WERI-Rb-1 (cell line): ENCODE data around the gene PRKCA.
"Not testable (repeated sequence)": the region's sequence is repeated elsewhere in the genome, so short reads cannot be mapped to it uniquely, and the experiment has no call there.

Source experiments
- DNase-seq: peaks from one replicate; pipeline ENCODE4 v3.0.0-alpha.2; 2020
- H3K27ac ChIP-seq: fragments of 250-450 bp; sonication (Bioruptor Pico); 2 replicates; pipeline ENCODE4 v1.5.1; 2020; ENCODE audit warnings: mild to moderate bottlenecking, moderate library complexity
- H3K27me3 ChIP-seq: fragments of 250-450 bp; sonication (Bioruptor Pico); 2 replicates; pipeline ENCODE4 v1.5.1; 2021; ENCODE audit warnings: mild to moderate bottlenecking, low read depth, moderate library complexity; ENCODE audit not compliant: insufficient read depth, severe bottlenecking
- H3K36me3 ChIP-seq: fragments of 250-450 bp; sonication (Bioruptor Pico); 2 replicates; pipeline ENCODE4 v1.5.1; 2020; ENCODE audit warnings: mild to moderate bottlenecking, moderate library complexity
- H3K4me3 ChIP-seq: 2 replicates; pipeline ENCODE4 v1.5.1; 2011; ENCODE audit warnings: low read depth, mild to moderate bottlenecking, control low read depth, low read length
- H3K9me3 ChIP-seq: fragments of 250-450 bp; sonication (Bioruptor Pico); 2 replicates; pipeline ENCODE4 v1.5.1; 2021; ENCODE audit warnings: mild to moderate bottlenecking, moderate library complexity; ENCODE audit not compliant: severe bottlenecking
- TF ChIP-seq, protein P1 (sequence below): IDR thresholded peaks from 2 replicates; pipeline ENCODE4 v1.5.1; 2011; ENCODE audit warnings: low read depth, mild to moderate bottlenecking, control low read depth, inconsistent platforms, low read length

PRKCA gene

DNA sequence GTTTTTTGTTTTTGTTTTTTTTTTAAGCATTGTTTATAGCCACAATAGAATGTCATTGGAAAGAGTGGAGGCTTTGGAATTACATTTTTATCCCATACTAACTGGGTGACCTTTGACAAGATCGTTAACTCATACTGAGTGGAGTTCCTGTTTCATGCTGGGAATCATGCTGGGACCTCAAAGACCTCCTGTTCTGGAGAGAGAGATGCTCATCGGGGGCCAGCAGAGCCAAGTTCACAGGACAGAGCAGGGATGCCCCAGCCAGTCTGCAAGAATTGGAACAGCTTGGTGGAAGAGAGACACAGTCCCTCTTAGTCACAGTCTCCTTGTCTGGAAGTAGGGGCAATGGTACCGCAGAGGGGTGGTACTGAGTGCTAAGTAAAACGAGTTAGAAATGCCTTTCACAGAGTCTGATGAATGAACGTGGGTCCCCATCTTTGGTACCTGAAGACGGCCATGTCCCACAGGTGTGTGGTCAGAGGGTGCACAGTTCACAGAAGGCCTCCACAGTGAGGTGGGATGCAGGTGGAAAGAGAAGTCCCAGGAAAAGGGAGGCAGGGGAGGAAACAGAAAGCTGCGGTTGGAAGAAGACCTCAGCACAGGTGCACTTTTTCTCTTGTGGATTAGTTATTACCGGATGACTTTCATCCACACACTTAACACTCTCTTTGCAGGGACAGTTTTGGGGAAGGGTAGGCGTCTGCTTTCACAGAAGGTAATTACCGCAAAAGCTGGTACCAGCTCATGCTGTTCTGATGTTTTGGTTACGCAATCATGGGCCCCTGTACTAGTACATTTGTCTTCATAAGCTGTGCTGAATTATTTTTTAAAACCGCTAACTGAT lies 147.8 kb downstream of the PRKCA start:
- no peak overlapping the region for H3K27ac ChIP-seq
- no peak overlapping the region for H3K4me3 ChIP-seq
- no peaks in the 10 kb centered on the region for H3K9me3 ChIP-seq
- DNase-seq: no peak
- H3K27me3 ChIP-seq: no peaks in the 10 kb centered on the region
- no peaks in the 10 kb centered on the region for H3K36me3 ChIP-seq
- TF ChIP-seq, protein P1, sequence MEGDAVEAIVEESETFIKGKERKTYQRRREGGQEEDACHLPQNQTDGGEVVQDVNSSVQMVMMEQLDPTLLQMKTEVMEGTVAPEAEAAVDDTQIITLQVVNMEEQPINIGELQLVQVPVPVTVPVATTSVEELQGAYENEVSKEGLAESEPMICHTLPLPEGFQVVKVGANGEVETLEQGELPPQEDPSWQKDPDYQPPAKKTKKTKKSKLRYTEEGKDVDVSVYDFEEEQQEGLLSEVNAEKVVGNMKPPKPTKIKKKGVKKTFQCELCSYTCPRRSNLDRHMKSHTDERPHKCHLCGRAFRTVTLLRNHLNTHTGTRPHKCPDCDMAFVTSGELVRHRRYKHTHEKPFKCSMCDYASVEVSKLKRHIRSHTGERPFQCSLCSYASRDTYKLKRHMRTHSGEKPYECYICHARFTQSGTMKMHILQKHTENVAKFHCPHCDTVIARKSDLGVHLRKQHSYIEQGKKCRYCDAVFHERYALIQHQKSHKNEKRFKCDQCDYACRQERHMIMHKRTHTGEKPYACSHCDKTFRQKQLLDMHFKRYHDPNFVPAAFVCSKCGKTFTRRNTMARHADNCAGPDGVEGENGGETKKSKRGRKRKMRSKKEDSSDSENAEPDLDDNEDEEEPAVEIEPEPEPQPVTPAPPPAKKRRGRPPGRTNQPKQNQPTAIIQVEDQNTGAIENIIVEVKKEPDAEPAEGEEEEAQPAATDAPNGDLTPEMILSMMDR: no peak

DNA sequence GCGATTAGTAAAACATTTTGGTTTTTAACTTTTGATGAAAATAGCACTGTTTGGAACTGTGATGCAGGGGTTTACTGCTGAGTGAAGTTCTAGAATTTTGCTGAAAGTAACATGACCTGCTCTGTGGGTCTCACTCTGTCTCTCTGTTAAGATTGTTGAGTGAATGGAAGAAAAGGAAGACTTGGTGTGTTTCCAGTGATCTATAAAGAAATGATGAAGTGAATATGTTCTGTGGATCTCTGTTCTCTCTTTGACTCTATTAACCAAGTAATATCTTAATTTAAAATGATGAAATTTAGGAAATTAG lies 148.4 kb downstream of the PRKCA start:
- Histone ChIP-seq H3K36me3 (no peaks in the 10 kb centered on the region), H3K4me3 (no peak overlapping the region), H3K27me3 (no peaks in the 10 kb centered on the region), H3K9me3 (no peaks in the 10 kb centered on the region), H3K27ac (no peak overlapping the region)
- TF ChIP-seq, protein P1: no peak
- no peak for DNase-seq

DNA sequence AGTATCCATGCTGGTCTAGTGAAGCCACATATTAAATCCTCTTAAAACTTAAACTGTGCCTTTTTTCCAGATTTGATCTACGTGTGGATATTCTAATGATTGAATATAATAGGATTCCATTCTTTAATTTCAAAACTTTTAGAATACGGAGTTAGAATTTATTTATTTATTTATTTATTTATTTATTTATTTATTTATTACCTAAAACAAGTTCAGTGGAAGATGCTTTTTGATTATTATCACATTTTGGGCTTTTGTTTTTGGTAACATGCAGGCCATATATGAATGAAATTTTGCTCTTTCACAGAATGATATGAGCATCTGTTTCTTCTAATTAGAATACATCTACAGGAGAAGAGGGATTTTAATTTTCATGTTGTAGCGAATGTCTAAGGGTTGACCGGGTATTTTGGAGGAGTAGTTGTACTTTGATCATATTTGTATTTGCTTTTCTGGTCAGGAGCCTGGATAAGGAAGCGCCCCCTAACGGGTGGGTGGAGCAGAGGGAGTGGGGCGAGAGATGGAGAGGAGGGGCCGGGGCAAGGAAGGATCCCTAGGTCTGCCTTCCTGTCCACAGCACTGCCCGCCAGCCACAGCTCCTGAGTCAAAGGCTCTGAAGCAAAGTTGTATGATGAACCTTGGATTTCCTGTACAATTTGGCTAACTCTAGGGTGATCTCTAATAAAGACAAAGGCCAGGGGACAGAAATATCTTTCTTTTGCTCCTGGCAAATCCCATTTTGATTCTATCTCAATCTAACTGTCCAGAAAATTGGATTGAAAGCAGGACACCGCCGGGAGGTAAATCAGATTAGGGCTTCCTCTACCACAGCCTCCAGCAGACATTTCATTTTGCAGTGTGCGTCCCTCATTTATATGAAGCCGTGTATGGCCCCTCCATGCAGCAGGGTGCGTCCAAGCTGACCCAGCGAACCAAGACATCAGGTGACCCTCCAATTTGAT lies 149.1 kb downstream of the PRKCA start:
- Histone ChIP-seq H3K36me3 (no peaks in the 10 kb centered on the region), H3K4me3 (no peak overlapping the region), H3K27ac (no peak overlapping the region), H3K9me3 (no peaks in the 10 kb centered on the region), H3K27me3 (no peaks in the 10 kb centered on the region)
- peak; percentile 55 for DNase-seq
- TF ChIP-seq, protein P1: no peak

DNA sequence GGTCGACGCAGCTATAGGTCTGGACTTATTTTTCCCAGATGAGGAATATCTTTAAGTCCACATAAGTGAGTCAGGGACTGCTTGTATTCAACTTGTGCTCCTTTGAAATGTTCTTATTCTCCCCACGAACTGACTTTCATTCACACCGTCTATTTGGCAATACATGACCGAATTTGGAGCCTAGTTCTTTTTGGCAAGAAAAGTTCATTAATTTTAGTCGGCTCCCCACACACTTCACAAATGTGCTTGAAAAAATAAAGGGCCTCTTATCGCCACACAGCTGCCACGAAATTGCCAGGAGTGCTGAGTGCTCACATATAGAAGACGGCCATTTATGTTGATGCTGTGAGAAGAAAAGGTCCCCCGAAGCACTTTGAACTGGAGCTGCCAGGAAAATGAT lies 152.6 kb downstream of the PRKCA start:
- TF ChIP-seq, protein P1: no peak
- Histone ChIP-seq H3K27ac (no peak overlapping the region), H3K4me3 (no peak overlapping the region), H3K36me3 (no peaks in the 10 kb centered on the region), H3K27me3 (no peaks in the 10 kb centered on the region), H3K9me3 (no peaks in the 10 kb centered on the region)
- DNase-seq: no peak

DNA sequence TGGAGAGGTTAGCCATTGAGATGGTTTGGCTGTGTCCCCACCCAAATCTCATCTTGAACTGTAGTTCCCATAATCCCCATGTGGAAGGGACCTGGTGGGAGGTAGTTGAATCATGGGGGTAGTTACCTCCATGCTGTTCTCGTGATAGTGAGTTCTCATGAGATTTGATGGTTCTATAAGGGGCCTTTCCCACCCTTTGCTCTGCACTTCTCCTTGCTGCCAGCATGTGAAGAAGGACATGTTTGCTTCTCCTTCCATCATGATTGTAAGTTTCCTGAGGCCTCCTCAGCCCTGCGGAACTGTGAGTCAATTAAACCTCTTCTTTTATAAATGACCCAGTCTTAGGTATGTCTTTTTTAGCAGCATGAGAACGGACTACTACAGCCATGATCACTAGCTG lies 155.1 kb downstream of the PRKCA start:
- DNase-seq, H3K27me3 ChIP-seq, H3K27ac ChIP-seq, H3K9me3 ChIP-seq, H3K4me3 ChIP-seq, H3K36me3 ChIP-seq: not testable (repeated sequence)

DNA sequence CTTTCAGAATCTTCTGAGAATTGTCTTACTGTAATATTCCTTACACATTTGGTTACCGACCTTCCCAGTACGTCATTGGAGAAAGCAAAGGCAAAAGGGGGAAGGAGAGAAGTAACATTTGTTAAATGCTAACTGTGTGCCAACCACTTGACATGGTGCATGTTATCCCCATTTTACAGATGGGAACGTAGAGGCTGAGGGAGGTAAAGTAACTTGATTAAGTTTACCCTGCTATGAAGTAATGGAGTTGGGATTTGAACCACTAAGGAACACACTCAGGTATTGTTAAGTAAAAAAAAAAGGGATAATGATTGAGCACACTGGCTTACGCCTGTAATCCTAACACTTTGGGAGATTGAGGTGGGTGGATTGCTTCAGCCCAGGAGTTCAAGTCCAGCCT lies 156.4 kb downstream of the PRKCA start:
- no peak for DNase-seq
- no peaks in the 10 kb centered on the region for H3K9me3 ChIP-seq
- TF ChIP-seq, protein P1: no peak
- no peaks in the 10 kb centered on the region for H3K27me3 ChIP-seq
- H3K27ac ChIP-seq: no peak overlapping the region
- no peaks in the 10 kb centered on the region for H3K36me3 ChIP-seq
- H3K4me3 ChIP-seq: no peak overlapping the region
